HepG2 (cell line): ENCODE measurements around the gene PLCG1.

ENCODE experiments used
- ZNF3 ChIP-seq: IDR thresholded peaks from 2 replicates; pipeline ENCODE4 v1.7.0; 2017; ENCODE audit warnings: inconsistent platforms
- ZNF382 ChIP-seq: sonication (generic); formaldehyde crosslinking; IDR thresholded peaks from 2 replicates; pipeline ENCODE4 v1.5.0; 2020; ENCODE audit warnings: missing genetic modification reagents, mild to moderate bottlenecking, borderline replicate concordance

GRCh38 chr20:41183831-41184230 lies 46.5 kb downstream of the PLCG1 start:
- TF ChIP-seq ZNF382 (CRISPR knock-in tag), result no peak
- no peak for TF ChIP-seq ZNF3 (CRISPR knock-in tag)
